HG02759 (cell line): ENCODE data around the gene SLC66A2.

Experiments
- ATAC-seq: cut with Tn5 transposase; IDR thresholded peaks from one replicate; pipeline ENCODE4 v1.9.1; 2021; ENCODE audit warnings: mild to moderate bottlenecking, moderate library complexity; ENCODE audit not compliant: unreplicated experiment

SLC66A2 gene

DNA sequence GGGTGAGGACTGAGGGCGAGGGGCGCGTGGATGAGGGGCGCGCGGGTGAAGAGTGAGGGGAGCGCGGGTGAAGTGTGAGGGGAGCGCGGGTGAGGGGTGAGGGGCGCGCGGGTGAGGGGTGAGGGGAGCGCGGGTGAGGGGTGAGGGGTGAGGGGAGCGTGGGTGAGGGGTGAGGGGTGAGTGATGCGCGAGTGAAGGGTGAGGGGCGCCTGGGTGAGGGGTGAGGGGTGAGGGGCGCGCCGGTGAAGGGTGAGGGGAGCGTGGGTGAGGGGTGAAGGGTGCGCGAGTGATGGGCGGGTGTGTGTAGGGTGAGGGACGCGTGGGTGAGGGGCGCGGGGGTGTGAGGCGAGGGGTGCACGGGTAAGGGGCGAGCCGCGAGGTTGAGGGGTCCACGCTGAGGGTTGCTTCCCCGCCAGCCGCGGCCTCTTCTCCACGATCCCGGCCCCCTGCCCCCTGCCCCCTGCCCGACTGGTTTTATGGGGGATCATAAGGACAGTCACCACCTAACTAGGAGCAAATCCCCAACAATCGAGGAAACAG lies 1.1 kb upstream of the SLC66A2 start:
- ATAC-seq: no peak

DNA sequence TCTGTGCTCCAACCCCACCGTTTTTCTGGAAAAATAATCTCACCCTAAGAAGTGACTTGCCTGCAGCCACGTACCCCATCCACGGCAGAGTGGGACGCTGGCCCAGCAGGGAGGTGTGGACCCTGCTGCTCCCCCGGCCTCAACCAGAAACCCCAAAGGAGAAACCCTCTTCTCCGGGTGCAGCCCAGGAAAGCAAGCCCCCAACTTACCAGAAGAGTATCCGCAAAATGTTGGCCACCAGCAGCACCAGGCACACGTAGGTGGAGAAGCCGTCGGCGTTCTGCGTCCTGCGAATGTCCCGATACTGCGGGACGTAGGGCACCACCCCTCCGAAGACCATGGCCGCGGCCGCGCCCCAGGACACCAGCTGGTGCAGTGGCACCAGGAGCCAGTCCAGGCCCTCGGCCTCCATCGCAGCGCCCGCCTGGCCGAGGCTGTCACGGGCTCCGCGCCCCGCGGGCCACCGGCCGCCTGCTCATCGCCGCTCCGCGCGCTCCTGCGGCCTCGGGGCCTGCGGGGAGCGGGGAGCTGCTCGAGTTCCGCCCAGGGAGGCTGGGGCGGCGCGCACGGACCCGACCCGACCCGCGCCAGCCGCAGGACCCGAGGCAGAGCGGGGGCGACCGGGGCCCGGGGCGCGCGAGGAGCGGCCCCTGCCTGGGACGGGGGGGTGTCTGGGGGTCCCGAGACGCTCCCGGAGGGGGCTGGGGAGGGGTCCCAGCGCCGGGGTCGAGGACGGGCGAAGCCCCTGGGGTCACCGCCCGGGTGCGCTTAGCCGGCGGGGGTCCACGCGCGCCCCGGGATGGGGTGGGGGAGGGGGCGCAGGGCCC lies 725 bp downstream of the SLC66A2 start:
- ATAC-seq: peak; percentile 27

DNA sequence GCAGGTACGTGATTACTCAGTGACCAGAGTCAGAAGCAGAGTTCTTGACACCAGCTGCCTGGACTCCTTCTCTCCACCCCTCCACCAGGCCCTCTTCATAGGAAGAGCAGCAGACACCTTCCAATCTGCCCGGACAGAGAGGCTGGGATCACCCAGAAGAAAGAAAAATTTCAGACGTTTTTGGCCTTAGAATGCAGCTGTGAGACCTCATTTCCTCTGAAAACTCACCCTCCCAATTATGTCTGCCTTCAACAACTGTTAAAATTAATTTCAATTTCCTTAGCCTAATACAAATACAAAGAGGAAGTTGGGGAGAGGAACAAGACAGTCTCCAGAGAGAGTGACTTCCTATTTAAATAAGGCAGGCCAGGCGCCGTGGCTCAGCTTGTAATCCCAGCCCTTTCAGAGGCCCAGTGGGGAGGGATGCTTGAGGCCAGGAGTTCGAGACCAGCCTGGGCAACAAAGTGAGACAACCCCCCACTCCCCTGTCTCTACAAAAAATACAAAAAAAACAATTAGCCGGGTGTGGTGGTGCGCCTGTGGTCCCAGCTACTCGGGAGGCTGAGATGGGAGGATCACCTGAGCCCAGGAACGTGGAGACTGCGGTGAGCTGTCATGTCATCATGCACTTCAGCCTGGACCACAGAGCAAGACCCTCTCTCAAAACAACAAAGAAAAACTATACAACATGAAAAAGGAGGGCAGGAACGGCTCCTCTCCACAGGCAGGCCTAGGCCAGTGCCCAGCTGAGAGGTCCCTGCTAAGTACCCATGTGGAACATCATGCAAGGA lies 1.6 kb downstream of the SLC66A2 start:
- no peak for ATAC-seq

DNA sequence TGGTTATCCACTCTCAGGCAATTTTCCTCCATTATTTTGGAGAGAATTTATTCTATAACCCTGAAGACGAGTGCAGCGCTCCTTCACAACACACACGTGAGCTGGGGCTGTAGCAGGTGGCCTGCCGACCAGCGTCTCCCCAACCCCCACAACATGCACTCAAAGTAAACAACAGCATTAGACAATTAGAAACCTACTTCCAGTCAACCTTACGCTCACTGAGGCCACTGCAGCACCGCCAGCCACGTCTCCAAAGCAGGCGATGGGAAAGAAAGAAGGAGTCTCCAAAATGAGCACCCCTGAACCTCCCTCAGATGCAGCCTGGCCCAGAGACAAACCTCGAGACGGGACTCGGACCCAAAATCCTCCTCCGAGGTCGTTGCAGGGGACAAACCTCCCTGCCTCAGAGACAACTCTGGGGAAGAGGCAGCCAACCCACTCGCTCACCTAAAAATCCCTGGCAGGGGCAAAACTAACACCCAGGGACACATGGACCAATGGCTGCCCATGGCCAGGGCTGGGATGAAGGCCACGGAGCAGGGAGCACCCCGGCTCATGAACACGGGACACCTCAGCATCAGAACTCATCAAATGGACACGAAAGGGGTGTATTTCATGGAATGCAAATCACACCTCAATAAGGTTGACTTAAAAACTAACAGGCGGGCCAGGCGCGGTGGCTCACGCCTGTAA lies 2.6 kb downstream of the SLC66A2 start:
- ATAC-seq: no peak

DNA sequence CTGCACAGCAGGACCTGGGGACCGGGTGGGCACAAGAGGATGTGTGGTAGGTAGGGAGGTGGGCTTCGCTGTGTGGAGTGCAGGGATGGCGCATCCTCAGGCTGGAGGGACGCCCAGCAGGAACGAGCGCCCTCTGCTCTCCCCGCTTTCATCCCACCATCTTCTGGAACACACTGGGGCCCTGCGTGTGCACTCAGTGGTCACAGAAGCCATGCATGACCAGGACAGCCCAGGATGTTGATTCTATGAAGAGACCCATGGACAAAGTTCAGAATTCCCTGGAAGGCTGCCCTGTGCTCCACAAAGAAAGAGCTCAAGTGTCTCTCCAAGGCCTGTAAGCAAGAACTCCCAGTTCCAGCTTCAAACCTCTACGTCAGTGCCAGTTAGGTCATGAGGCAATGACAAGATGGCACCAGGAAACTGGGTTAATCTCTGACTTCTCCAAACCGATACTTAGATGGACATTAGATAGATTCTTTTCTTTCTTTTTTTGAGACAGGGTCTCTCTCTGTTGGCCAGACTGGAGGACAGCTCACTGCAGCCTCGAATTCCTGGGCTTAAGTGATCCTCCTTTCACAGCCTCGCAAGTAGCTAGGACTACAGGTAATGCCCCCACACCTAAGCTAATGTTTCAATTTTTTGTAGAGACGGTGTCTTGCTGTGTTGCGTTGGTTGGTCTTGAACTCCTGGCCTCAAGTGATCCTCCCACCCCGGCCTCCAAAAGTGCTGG lies 3.4 kb downstream of the SLC66A2 start:
- ATAC-seq: no peak

DNA sequence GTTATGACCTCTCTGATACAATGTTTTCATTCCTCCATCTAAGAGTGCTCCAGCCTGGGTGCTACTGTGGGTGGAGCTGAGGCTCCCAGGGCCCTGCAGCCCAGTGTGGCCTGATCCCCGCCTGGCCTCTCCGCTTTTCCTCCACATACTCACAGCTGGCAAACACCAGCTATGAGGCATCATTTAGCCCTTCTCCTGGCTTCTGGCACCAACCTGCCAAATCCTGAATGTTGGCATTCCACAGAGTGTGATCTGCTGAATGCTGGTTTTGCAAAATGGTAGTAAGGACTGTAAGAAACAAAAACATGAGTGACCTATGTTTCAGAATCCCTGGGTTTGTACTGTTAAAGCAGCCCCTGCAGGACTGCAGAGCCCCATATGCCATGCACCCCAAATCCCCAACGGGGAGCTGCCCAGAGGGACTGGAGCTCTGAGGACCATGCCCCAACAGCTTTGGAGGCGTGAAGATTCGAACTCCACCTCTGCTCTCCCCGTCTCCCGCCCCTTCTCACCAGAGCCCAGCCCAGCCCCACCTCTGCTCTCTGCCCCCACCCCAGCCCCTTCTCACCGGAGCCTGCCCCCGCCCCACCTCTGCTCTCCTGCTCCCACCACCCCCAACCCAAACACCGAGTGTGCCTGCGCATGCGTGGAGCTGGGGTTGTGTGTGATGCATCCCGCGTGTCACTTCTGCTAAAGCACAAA lies 4.2 kb downstream of the SLC66A2 start:
- ATAC-seq: no peak

DNA sequence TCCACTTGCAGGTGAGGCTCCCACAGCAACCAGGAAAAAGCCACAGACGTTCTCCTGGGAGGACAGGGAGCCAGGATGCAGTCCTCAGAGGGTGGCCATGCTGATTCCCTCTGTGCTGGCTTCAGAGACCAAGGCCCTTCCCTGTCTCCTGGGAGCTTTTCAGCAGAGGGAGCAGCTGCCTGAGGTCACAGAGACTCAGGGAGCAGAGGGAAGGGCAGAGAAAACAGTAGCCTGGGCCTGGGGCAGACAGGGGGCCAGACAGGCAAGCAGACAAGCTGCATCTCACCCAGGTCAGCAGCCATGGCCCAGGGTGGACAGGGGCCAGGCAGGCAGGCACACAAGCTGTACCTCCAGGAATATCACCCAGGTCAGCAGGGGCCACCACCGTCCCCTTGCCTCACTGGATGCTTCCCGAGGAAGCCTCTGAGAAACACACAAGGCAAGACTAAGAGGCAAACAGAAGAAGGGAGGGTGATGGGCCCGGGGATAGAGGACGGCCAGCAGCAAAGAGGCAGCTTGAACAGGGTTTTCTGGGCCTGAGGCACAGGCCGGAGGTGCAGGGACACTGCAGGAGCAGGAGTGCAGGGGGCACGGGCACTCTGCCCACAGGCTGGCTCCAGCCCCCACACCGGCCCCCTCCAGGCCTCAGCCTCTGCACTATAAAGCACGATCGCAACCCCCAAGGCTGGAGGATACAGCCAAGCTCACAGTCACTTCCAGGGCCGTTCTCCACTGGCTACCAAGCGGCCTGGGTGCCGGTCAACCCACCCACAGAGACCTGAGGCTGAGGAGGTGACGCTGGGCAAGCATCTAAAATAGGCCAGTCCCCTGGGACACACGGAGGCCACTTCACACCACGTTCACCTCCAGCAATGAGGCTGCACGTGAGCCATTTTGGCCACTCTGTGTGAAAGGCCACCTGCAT lies 6.1 kb downstream of the SLC66A2 start:
- no peak for ATAC-seq

DNA sequence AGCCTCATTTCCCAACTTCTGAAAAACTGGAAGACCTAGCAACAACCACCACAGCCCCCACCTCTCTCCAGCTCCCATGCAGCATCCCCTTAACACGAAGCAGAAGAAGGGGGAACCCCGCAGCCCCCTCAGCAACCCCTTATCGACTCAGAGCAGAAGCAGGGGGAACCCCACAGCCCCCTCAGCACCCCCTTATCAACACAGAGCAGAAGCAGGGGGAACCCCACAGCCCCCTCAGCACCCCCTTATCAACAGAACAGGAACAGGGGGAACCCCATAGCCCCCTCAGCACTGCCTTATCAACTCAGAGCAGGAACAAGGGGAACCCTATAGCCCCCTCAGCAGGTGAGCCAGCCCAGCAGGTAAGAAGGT lies 6.7 kb downstream of the SLC66A2 start:
- no peak for ATAC-seq

DNA sequence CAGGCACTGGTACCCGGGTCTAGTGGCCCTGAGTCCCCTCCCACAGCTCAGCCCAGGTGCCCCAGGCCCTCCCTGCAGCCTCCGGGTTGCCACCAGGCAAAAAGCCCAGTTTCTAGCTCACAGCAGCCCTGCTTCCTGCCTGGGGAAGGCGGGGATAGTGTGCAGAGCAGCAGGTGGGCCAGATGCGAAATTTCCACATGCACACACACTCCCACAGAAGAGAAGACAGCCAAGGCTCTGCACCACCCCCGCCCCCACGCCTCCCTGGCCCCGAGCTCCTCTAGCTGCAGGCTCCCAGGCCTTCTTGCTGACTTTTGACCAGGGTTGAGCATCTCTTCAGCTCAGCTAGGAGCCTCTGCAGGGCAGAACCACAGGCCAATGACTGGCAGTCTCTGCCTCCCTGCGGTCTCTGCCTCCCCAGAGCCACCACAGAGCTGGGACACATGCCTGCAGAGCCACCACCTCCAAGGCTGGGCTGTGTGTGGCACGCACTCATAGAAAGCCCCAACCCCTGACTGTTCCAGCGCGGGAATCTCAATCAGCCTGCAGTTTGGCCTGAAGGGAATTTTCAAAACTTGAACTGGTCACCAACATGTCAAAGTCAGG lies 7.2 kb downstream of the SLC66A2 start:
- ATAC-seq: peak; percentile 68

DNA sequence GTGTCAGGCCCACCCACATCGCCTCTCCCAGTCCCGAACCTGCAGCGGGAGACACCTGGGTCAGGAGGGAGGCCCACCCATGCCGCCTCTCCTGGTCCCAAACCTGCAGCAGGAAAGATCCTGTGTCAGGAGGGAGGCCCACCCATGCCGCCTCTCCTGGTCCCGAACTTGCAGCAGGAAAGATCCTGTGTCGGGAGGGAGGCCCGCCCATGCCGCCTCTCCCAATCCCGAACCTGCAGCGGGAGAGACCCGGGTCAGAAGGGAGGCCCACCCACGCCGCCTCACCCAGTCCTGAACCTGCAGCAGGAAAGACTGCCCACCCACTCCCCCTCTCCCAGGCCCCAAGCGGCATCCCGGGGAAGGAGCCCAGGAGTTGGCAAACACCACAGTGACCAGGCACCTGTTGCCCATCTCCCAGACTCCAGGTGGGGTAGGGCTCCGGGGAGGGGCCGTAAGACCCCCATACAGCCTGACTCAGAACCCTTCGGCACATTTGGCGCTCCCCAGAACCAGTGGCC lies 7.8 kb downstream of the SLC66A2 start:
- no peak for ATAC-seq

DNA sequence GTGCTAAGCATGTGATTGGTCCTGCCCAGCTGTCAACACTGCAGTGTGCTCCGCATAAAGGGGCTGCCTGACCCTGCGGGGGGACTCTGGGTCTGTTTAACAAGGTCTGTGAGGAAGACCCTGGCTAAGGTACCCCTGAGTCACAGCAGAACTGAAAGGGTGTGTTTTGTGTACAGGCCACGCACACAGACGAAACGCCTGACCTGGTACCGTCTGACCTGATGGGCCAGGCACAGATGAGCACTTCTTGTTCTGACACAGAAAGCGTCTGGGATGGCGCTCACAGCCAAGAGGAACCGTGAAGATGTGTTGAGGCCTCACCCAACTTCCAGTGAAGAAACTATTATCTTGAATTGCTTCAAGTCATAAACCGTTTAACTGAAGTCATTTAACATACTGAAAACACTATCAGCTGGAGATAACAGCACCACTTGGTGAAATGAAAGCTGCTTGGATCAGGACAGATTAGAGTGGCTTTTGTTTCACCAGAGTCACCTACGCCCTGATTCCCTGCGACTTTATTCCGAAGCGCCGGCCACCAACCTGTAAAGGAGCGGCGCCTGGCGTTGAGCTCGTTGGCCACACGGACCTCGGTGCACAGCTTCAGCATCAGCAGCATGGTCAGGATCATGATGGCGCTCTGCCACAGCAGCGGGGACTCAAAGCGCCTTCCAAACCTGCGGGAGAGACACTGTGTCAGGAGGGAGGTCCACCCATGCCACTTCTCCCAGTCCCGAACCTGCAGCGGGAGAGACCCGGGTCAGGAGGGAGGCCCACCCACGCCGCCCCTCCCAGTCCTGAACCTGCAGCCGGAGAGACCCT lies 8.5 kb downstream of the SLC66A2 start:
- ATAC-seq: no peak

DNA sequence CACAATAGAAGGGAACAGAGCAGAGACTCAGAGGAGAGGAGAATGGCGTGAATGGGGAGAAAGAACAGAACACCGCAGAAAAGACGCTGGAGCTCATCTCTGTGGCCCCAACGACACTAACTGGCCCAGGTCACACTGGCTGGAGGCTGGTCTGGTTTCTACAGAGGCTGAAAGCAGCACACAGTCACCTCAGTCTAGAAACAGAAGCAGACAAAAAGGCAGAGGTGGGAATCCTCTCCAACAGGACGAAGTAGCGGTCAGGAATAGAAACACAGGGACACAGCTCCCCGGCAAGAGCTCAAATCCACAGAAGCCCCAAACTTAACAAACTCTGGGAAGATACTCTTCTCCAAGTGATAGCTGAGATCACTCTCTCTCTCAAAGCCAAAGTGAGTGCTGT lies 9.2 kb downstream of the SLC66A2 start:
- no peak for ATAC-seq

DNA sequence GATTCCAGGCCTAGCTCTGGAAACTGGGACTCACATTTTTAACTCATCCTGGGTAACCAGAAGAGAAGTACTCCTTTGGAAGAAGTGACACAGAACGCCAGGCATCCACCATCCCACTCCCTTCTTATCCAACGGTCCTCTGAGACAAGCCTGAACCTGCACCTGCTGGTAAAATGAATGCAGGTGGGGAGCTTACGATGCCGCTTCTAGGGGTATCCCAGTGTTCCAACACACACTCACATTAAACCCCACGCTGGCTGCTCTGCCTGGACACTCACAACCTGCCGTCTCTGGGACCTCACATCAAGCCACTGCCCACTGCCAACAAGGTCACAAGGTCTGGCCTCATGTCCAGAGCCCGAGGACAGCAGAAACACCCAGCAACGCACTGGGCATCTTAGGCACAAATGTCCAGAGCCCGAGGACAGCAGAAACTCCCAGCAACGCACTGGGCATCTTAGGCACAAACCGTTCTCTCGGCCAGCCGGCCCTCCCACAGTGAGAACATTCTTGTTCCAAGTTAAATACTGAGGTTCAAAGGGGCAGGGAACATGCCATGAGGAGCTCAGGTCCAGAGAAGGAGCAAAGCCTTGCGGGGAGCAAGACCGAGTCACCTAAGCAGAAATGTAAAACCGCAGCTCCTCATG lies 9.9 kb downstream of the SLC66A2 start:
- no peak for ATAC-seq

DNA sequence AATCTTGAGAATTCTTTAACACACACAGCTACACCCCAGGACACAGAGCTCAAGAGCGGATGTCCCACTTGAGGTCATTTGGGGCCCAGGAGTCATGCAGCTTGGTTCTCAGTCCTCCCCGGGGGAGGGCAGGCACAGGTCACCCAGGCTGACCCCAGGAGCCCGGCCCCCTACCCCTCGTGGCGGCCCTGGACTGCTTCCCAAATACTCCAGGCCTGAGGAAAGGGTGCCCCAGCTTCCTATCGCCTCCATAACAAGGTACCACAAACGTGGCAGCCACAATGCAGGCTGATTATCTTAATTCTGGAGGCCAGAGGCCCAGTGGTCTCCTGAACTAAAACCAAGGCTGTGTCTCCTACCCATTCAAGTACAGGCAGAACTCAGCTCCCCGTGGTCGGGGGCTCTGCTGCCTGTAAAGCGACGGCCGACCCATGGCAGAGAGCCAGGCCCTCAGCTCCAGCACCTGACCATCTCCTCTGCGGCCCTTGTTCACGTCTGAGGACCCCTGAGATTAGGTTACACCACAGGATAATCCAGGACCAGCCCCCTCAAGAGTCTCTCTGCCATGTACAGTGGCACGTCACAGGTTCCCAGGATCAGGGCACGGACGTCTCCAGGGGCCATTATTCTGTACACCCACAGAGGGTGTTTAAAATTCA lies 10.5 kb downstream of the SLC66A2 start:
- no peak for ATAC-seq

DNA sequence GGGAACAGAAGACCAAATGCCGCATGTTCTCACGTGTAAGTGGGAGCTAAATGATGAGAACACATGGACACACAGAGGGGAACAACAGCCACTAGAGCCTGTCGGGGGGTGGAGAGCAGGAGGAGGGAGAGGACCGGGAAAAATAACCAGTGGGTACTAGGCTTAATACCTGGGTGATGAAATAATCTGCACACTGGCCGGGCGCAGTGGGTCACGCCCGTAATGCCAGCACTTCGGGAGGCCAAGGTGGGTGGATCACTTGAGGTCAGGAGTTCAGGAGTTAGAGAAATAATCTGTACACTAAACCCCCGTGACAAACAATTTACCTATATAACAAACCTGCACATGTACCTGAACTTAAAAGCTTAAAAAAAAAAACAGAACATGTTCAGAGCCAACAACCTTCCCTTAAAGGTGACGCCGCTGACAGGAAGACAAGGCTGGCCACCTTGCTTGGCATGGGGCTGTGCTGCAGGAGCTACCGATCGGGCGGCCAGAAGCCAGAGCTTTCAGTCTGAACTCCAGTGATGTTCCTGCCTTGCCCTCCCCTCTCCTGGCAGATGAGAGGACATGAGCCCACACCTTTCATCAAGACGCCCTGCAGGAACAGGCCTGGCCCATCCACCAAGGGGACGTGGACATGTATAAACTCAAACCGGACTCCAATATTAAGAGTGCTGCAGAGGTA lies 11.2 kb downstream of the SLC66A2 start:
- ATAC-seq: no peak

DNA sequence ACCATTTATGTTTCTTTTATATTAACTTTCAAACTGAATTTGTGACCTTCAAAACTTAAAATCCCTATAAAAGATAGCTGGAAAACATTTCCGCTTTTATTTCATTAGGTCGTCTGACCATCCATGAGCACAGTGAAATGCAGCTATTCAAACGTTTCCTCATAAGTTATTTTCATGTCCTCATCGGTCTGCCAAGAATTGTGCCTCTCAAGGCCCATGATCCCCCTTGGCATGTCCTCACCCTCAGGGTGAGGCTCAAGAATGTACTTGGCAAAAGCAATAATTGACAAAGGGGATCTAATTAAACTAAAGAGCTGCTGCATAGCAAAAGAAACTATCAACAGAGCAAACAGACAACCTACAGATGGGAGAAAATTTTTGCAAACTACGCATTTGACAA lies 12.4 kb downstream of the SLC66A2 start:
- ATAC-seq: no peak
